Neural progenitor cell (in vitro differentiated cells): ENCODE measurements around the gene HBS1L.

Source experiments
- CTCF ChIP-seq: fragments of 200-600 bp; sonication (generic); IDR thresholded peaks from 2 replicates; pipeline ENCODE4 v1.5.1; 2017; ENCODE audit warnings: antibody characterized with exemption, mild to moderate bottlenecking
- EZH2 ChIP-seq: fragments of 200-600 bp; sonication (generic); IDR thresholded peaks from 2 replicates; pipeline ENCODE4 v1.6.1; 2017; ENCODE audit warnings: antibody characterized with exemption, mild to moderate bottlenecking, moderate library complexity
- EZH2phosphoT487 ChIP-seq: fragments of 200-600 bp; sonication (generic); IDR thresholded peaks from 2 replicates; pipeline ENCODE4 v1.6.1; 2017; ENCODE audit warnings: antibody characterized with exemption

- TF ChIP-seq CTCF (no peak), EZH2 (no peak), EZH2phosphoT487 (no peak)
These were observed 24.0 kb downstream of the HBS1L start for GRCh38 chr6:135030532-135031178.
